BJ (cell line): ENCODE data around the gene DPH5. TPM values are rescaled to one million over a fixed set of nuclear protein-coding genes. Genes with fewer than 3 reads are reported as not detected.

Source experiments
- CTCF ChIA-PET: fragments of 350-600 bp; formaldehyde crosslinking; extraction: SDS; loops from one replicate; lab custom pipeline; 2021; ENCODE audit warnings: antibody characterized with exemption, inconsistent platforms; lab: Yijun Ruan, JAX
- POLR2A ChIA-PET: fragments of 300-600 bp; sonication (Branson Sonifier 250); formaldehyde crosslinking; extraction: SDS; loops from one replicate; lab custom pipeline; 2021; ENCODE audit warnings: antibody characterized with exemption; lab: Charles Lee
- DNase-seq: peaks from one replicate; pipeline ENCODE4 v3.0.0-alpha.2; 2011; ENCODE audit warnings: low read depth
- H3K27me3 ChIP-seq: 2 replicates; pipeline ENCODE4 v1.6.0; 2011; ENCODE audit warnings: low read length; ENCODE audit not compliant: control insufficient read depth, insufficient read depth
- H3K36me3 ChIP-seq: 2 replicates; pipeline ENCODE4 v1.5.1; 2011; ENCODE audit warnings: low read length; ENCODE audit not compliant: control insufficient read depth, insufficient read depth
- H3K4me3 ChIP-seq: 2 replicates; pipeline ENCODE4 v1.5.1; 2011; ENCODE audit warnings: low read depth, mild to moderate bottlenecking, control low read depth, low read length
- polyA plus RNA-seq: library from polyadenylated mRNA; depleted of rRNA; stranded (reverse); fragments of >200 nt; gene quantifications from 2 replicates; pipeline ENCODE4 v1.2.3, GENCODE V29; 2011
- TF ChIP-seq, protein P1 (sequence below): IDR thresholded peaks from 2 replicates; pipeline ENCODE4 v1.5.1; 2011; ENCODE audit warnings: low read depth, mild to moderate bottlenecking, control low read depth, inconsistent platforms, low read length, moderate library complexity; ENCODE audit not compliant: insufficient read depth

DPH5 gene
- polyA plus RNA-seq, 1 experiment: 31.8 TPM

GRCh38 chr1:100979631-100980030 lies 46.0 kb downstream of the DPH5 start:
- Histone ChIP-seq H3K27me3 (no peaks in the 10 kb centered on the region), H3K4me3 (no peak overlapping the region), H3K36me3 (no peaks in the 10 kb centered on the region)
- no peak for DNase-seq
- CTCF ChIA-PET: no interaction called here
- POLR2A ChIA-PET: interaction anchor here (0.5 kb wide), 1 partner anchor 126 kb away, joined by 3 read pairs; no protein-coding TSS in a partner anchor
- TF ChIP-seq, protein P1, sequence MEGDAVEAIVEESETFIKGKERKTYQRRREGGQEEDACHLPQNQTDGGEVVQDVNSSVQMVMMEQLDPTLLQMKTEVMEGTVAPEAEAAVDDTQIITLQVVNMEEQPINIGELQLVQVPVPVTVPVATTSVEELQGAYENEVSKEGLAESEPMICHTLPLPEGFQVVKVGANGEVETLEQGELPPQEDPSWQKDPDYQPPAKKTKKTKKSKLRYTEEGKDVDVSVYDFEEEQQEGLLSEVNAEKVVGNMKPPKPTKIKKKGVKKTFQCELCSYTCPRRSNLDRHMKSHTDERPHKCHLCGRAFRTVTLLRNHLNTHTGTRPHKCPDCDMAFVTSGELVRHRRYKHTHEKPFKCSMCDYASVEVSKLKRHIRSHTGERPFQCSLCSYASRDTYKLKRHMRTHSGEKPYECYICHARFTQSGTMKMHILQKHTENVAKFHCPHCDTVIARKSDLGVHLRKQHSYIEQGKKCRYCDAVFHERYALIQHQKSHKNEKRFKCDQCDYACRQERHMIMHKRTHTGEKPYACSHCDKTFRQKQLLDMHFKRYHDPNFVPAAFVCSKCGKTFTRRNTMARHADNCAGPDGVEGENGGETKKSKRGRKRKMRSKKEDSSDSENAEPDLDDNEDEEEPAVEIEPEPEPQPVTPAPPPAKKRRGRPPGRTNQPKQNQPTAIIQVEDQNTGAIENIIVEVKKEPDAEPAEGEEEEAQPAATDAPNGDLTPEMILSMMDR: no peak

GRCh38 chr1:100976936-100977335 lies 48.6 kb downstream of the DPH5 start:
- no peak for DNase-seq
- POLR2A ChIA-PET: no interaction called here
- Histone ChIP-seq H3K36me3 (no peaks in the 10 kb centered on the region), H3K27me3 (no peaks in the 10 kb centered on the region), H3K4me3 (no peak overlapping the region)
- TF ChIP-seq, protein P1: no peak
- CTCF ChIA-PET: interaction anchor here (0.9 kb wide), 1 partner anchor 311 kb away, joined by 3 read pairs; no protein-coding TSS in a partner anchor

- ChIA-PET CTCF (no interaction called here), POLR2A (no interaction called here)
- TF ChIP-seq, protein P1: no peak
- H3K4me3 ChIP-seq: no peak overlapping the region
- H3K27me3 ChIP-seq: no peaks in the 10 kb centered on the region
- H3K36me3 ChIP-seq: no peaks in the 10 kb centered on the region
- DNase-seq: no peak
Measured at GRCh38 chr1:100972185-100972584, 53.4 kb downstream of the DPH5 start.

DNA sequence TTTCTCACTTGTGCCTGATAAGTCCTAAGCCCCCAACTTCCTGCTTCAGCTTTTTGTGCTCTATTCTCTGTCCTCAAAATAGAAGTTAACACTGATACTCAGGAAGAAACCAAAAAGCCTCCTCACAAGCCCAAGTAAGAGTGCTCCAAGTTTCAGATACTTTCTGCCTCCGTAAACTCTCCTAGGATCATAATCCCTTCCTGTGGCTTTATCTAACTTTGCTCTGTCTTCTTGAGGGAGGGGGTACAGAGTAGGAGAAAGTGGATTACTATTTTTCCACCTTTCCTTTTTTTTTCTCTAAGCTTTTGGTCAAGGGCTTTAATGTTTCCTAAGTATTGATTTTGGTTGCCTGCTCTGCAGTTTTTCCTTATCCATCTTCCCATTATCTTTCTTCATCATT lies 54.6 kb downstream of the DPH5 start:
- DNase-seq: no peak
- Histone ChIP-seq H3K4me3 (no peak overlapping the region), H3K27me3 (no peaks in the 10 kb centered on the region), H3K36me3 (no peaks in the 10 kb centered on the region)
- ChIA-PET CTCF (interaction anchor here (0.8 kb wide), 1 partner anchor 12 kb away, joined by 3 read pairs; no protein-coding TSS in a partner anchor), POLR2A (no interaction called here)
- TF ChIP-seq, protein P1: no peak

DNA sequence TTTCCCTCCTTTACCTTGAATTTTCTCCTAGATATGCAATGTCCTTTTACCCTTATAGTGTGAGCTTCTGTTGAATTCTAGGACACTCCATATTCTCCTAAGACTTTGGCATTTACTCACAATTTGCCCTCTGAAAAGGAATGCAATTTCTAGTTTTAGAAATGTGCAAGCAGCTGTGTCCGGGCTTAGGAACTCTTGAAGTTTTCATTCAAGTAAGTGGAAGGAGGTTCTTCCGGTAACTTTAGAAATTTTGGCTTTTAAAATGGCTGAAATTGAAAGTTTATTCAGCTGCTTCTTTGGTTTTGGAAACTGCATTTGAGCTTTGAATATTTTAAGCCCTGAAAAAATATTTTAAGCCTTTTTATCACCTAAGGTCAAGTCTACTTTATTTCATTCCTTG lies 56.3 kb downstream of the DPH5 start:
- no peaks in the 10 kb centered on the region for H3K36me3 ChIP-seq
- H3K27me3 ChIP-seq: no peaks in the 10 kb centered on the region
- ChIA-PET CTCF (interaction anchor here (1.0 to 1.2 kb wide), 2 partner anchors 319 to 388 kb away, joined by 3 to 5 read pairs; no protein-coding TSS in a partner anchor), POLR2A (no interaction called here)
- TF ChIP-seq, protein P1: no peak
- DNase-seq: no peak
- no peak overlapping the region for H3K4me3 ChIP-seq
